Measurements from ENCODE around the gene NPC1L1. TPM values are rescaled to one million over a fixed set of nuclear protein-coding genes. Genes with fewer than 3 reads are reported as not detected.

Gene NPC1L1
- total and polyA plus RNA-seq, 2 of the 13 experiments (the other 11 are each of a cell fraction or from before 2014, with no cell fraction given), result 4.8 to 14.5 TPM

DNA sequence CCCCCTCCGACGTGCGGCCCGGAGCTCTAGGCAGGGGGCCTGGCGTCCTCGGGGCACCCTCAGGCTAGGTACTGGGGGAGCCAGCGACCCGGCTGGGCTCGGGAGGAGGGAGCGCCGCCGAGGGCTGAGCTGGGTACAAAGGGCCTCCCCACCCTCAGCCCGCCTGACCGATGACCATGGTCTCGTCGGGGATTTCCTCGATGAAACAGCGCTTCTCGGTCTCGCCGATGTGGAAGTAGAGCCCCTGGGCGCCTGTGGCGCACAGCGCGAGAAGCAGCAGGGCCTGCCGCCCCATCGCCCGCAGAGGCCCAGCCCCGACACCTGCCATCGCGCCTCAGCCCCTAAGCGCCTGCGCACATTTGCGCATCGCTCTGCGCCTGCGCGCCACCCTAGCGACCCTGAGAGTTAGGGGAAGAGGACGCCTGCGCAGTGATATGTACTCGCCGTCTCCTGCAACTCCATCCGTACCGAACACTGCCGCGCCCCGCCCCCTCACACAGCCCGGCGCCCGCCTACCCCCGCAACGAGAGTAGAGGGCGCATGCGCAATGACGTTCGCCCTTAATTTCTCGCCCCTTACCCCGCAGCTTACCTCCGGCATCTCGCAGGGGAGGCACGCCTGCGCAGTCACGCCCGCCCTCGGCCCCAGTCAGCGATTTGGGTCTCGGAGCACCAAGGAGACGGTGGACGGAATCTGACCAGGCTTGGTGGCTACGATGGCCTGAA lies 40.9 kb upstream of the NPC1L1 start, which contains the start of gene TMED4 (continued):
- TF ChIP-seq, protein P1, sequence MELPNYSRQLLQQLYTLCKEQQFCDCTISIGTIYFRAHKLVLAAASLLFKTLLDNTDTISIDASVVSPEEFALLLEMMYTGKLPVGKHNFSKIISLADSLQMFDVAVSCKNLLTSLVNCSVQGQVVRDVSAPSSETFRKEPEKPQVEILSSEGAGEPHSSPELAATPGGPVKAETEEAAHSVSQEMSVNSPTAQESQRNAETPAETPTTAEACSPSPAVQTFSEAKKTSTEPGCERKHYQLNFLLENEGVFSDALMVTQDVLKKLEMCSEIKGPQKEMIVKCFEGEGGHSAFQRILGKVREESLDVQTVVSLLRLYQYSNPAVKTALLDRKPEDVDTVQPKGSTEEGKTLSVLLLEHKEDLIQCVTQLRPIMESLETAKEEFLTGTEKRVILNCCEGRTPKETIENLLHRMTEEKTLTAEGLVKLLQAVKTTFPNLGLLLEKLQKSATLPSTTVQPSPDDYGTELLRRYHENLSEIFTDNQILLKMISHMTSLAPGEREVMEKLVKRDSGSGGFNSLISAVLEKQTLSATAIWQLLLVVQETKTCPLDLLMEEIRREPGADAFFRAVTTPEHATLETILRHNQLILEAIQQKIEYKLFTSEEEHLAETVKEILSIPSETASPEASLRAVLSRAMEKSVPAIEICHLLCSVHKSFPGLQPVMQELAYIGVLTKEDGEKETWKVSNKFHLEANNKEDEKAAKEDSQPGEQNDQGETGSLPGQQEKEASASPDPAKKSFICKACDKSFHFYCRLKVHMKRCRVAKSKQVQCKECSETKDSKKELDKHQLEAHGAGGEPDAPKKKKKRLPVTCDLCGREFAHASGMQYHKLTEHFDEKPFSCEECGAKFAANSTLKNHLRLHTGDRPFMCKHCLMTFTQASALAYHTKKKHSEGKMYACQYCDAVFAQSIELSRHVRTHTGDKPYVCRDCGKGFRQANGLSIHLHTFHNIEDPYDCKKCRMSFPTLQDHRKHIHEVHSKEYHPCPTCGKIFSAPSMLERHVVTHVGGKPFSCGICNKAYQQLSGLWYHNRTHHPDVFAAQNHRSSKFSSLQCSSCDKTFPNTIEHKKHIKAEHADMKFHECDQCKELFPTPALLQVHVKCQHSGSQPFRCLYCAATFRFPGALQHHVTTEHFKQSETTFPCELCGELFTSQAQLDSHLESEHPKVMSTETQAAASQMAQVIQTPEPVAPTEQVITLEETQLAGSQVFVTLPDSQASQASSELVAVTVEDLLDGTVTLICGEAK (IDR thresholded peaks at IDR 0.05), result no peak
- TF ChIP-seq, protein P1 (CRISPR knock-in tag; IDR thresholded peaks at IDR 0.05), result peak; percentile 68
- no peak for TF ChIP-seq PBX3 (CRISPR knock-in tag; IDR thresholded peaks at IDR 0.05; ENCODE audit: borderline replicate concordance)
- TF ChIP-seq ZNF589 (CRISPR knock-in tag; conservative IDR thresholded peaks at IDR 0.05), result no peak
- no peak; the same call in 1 of the 2 replicates for TF ChIP-seq NFATC3 (CRISPR knock-in tag; IDR thresholded peaks at IDR 0.05)
- no peak for TF ChIP-seq ZNF382 (CRISPR knock-in tag; IDR thresholded peaks at IDR 0.05; ENCODE audit: borderline replicate concordance)
- TF ChIP-seq SP2 (CRISPR knock-in tag; IDR thresholded peaks at IDR 0.05), result no peak
- TF ChIP-seq ZNF616 (CRISPR knock-in tag; IDR thresholded peaks at IDR 0.05; ENCODE audit: low read depth), result no peak
- no peak for TF ChIP-seq ZFP36 (IDR thresholded peaks at IDR 0.05; ENCODE audit: borderline replicate concordance, low read depth, low read length, partially characterized antibody)
- TF ChIP-seq, protein P2, sequence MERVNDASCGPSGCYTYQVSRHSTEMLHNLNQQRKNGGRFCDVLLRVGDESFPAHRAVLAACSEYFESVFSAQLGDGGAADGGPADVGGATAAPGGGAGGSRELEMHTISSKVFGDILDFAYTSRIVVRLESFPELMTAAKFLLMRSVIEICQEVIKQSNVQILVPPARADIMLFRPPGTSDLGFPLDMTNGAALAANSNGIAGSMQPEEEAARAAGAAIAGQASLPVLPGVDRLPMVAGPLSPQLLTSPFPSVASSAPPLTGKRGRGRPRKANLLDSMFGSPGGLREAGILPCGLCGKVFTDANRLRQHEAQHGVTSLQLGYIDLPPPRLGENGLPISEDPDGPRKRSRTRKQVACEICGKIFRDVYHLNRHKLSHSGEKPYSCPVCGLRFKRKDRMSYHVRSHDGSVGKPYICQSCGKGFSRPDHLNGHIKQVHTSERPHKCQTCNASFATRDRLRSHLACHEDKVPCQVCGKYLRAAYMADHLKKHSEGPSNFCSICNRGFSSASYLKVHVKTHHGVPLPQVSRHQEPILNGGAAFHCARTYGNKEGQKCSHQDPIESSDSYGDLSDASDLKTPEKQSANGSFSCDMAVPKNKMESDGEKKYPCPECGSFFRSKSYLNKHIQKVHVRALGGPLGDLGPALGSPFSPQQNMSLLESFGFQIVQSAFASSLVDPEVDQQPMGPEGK (CRISPR knock-in tag; IDR thresholded peaks at IDR 0.05), result peak; percentile 68; the same call in 1 of the 2 replicates
- TF ChIP-seq ZNF770 (CRISPR knock-in tag; IDR thresholded peaks at IDR 0.05), result no peak; the same call in 1 of the 2 replicates
- no peak for TF ChIP-seq JARID2 (CRISPR knock-in tag; IDR thresholded peaks at IDR 0.05; ENCODE audit: insufficient replicate concordance)
- TF ChIP-seq ZNF550 (CRISPR knock-in tag; IDR thresholded peaks at IDR 0.05; ENCODE audit: borderline replicate concordance), result no peak

All from HepG2 (cell line).